A673 (cell line): Measurements from ENCODE around the gene DUOXA2.

Source experiments
- CTCF ChIP-seq: fragments of 300-800, 200-600 bp; sonication (generic); conservative IDR thresholded peaks from 2 replicates; pipeline ENCODE4 v1.5.1; 2017; ENCODE audit warnings: low read depth, mild to moderate bottlenecking, antibody characterized with exemption, low read length, moderate library complexity, mixed read lengths
- EZH2 ChIP-seq: fragments of 200-600 bp; sonication (generic); IDR thresholded peaks from 2 replicates; pipeline ENCODE4 v1.6.1; 2017; ENCODE audit warnings: borderline replicate concordance, low read depth, mild to moderate bottlenecking, mixed read lengths, antibody characterized with exemption, low read length; ENCODE audit not compliant: poor library complexity, severe bottlenecking

DNA sequence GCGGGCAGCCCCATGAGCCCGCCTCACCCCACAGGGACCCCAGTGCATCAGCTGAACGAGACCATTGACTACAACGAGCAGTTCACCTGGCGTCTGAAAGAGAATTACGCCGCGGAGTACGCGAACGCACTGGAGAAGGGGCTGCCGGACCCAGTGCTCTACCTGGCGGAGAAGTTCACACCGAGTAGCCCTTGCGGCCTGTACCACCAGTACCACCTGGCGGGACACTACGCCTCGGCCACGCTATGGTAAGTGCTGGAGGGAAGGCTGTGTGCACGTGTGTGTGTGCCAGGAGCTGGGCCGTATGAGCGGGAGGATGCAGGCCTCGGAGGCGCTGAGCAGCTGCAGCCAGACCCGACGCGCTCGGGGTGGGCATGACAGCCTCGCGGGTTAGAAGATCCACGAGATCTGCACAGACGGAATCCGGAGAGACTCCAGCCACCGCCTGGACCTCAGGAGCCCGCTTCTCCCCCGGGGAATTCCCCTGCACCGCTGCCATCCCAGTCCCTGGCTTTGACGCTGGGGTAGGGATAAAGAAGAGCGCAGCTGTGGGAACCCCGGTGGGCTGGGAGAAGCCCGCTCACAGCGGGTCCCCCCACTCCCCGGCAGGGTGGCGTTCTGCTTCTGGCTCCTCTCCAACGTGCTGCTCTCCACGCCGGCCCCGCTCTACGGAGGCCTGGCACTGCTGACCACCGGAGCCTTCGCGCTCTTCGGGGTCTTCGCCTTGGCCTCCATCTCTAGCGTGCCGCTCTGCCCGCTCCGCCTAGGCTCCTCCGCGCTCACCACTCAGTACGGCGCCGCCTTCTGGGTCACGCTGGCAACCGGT is 2.6 kb downstream of the DUOXA2 start:
- TF ChIP-seq CTCF, result no peak
- no peak for TF ChIP-seq EZH2
